ENCODE results near the gene TMEM51. TPM values are rescaled to one million over a fixed set of nuclear protein-coding genes. Genes with fewer than 3 reads are reported as not detected.

The TMEM51 gene
- total and polyA plus RNA-seq, 2 of the 13 experiments (the other 11 are each of a cell fraction or from before 2014, with no cell fraction given), result 12.2 to 22.3 TPM

- no TSS peak for BruUV-seq (replicated peaks)
- H2AFZ ChIP-seq (ENCODE audit: low read length), result no peak overlapping the region
- H3K27me3 ChIP-seq (ENCODE audit: control insufficient read depth in 1 of 2, insufficient read depth in 2 of 2, low read length in 2 of 2), result no peaks in the 10 kb centered on the region
- H3K4me2 ChIP-seq (ENCODE audit: low read depth, low read length), result no peak overlapping the region
- ATAC-seq (no peak), FAIRE-seq (no peak), DNase-seq (ENCODE audit: low spot score) (no peak)
- H4K20me1 ChIP-seq (ENCODE audit: insufficient read depth, low read length), result no peaks in the 10 kb centered on the region
- no peaks in the 10 kb centered on the region for H3K9me3 ChIP-seq (ENCODE audit: low read length)
- TF ChIP-seq DBP (CRISPR knock-in tag; IDR thresholded peaks at IDR 0.05; ENCODE audit: not compliant biosample characterization), result no peak
- TF ChIP-seq, protein P1, sequence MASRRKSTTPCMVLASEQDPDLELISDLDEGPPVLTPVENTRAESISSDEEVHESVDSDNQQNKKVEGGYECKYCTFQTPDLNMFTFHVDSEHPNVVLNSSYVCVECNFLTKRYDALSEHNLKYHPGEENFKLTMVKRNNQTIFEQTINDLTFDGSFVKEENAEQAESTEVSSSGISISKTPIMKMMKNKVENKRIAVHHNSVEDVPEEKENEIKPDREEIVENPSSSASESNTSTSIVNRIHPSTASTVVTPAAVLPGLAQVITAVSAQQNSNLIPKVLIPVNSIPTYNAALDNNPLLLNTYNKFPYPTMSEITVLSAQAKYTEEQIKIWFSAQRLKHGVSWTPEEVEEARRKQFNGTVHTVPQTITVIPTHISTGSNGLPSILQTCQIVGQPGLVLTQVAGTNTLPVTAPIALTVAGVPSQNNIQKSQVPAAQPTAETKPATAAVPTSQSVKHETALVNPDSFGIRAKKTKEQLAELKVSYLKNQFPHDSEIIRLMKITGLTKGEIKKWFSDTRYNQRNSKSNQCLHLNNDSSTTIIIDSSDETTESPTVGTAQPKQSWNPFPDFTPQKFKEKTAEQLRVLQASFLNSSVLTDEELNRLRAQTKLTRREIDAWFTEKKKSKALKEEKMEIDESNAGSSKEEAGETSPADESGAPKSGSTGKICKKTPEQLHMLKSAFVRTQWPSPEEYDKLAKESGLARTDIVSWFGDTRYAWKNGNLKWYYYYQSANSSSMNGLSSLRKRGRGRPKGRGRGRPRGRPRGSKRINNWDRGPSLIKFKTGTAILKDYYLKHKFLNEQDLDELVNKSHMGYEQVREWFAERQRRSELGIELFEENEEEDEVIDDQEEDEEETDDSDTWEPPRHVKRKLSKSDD (CRISPR knock-in tag; IDR thresholded peaks at IDR 0.05; ENCODE audit: low read depth), result no peak
- no peak for TF ChIP-seq TRIM24 (CRISPR knock-in tag; IDR thresholded peaks at IDR 0.05)
- TF ChIP-seq TOE1 (CRISPR knock-in tag; IDR thresholded peaks at IDR 0.05), result no peak
- TF ChIP-seq ZNF446 (CRISPR knock-in tag; IDR thresholded peaks at IDR 0.05), result no peak
- TF ChIP-seq ZNF484 (CRISPR knock-in tag; IDR thresholded peaks at IDR 0.05; ENCODE audit: borderline replicate concordance, low read depth), result no peak
- no peak for TF ChIP-seq ZNF253 (CRISPR knock-in tag; IDR thresholded peaks at IDR 0.05; ENCODE audit: borderline replicate concordance)
- TF ChIP-seq ZNF557 (CRISPR knock-in tag; IDR thresholded peaks at IDR 0.05), result no peak
- no peak for TF ChIP-seq EZH2 (conservative IDR thresholded peaks at IDR 0.05; ENCODE audit: low read depth, low read length)
- TF ChIP-seq NPAS2 (CRISPR knock-in tag; IDR thresholded peaks at IDR 0.05; ENCODE audit: borderline replicate concordance), result no peak
- TF ChIP-seq ZBTB26 (CRISPR knock-in tag; IDR thresholded peaks at IDR 0.05; ENCODE audit: borderline replicate concordance), result no peak
- TF ChIP-seq ZNF678 (CRISPR knock-in tag; IDR thresholded peaks at IDR 0.05), result no peak
- TF ChIP-seq ZNF790 (CRISPR knock-in tag; IDR thresholded peaks at IDR 0.05; ENCODE audit: borderline replicate concordance), result no peak
- no peak for TF ChIP-seq CCDC6 (CRISPR knock-in tag; IDR thresholded peaks at IDR 0.05)
- no peaks in the 10 kb centered on the region for H3K79me2 ChIP-seq (ENCODE audit: insufficient read depth, low read length)
- in situ Hi-C loops (cut with HindIII; ENCODE audit: extremely low pct_ligation_motif_present, low pct_unique_long_range_greater_than_20kb), result no loop called here
- POLR2A ChIA-PET, result no interaction called here
- H3K4me1 ChIP-seq (ENCODE audit: insufficient read depth, low read length), result no peaks in the 10 kb centered on the region
- no peak overlapping the region for H3K4me3 ChIP-seq (replicated peaks in 1 of 3; ENCODE audit: insufficient read depth in 1 of 3, low read depth in 2 of 3, low read length in 3 of 3)
- WGBS (ENCODE audit: low lambda C conversion rate), result 48% methylated on average over 4 of the region's 4 CpGs
- no peak overlapping the region for H3K9ac ChIP-seq (ENCODE audit: insufficient read depth, low read depth, low read length)
- intact Hi-C loops (cut with micrococcal nuclease; ENCODE audit: unreplicated experiment), result loop anchor here (2.0 kb wide), 1 partner anchor 43 kb away; no protein-coding TSS in a partner anchor
- CTCF ChIA-PET (ENCODE audit: low intra/inter-chr PET ratio, low total read pairs), result no interaction called here
- H3K36me3 ChIP-seq (replicated peaks in 1 of 2; ENCODE audit: control insufficient read depth in 1 of 2, insufficient read depth in 2 of 2, low read length in 2 of 2), result no peaks in the 10 kb centered on the region
- no peak overlapping the region for H3K27ac ChIP-seq (ENCODE audit: extremely low read length, insufficient read depth, low read length)
These were observed 76.2 kb downstream of the TMEM51 start for GRCh38 chr1:15229707-15230131.
